PC-9 (cell line): ENCODE results near the gene PUM2. TPM values are rescaled to one million over a fixed set of nuclear protein-coding genes. Genes with fewer than 3 reads are reported as not detected.
A peak's percentile ranks its signal among the peaks of the same experiment; 100 is the strongest.

ENCODE experiments used
- BruUV-seq: library from RNA; stranded (reverse); fragments of 400-500 nt; replicated peaks from 2 replicates; lab custom pipeline; 2021; lab: Mats Ljungman, UMichigan
- CTCF ChIA-PET: fragments of 300-600 bp; sonication (Branson Sonifier 250); formaldehyde crosslinking; loops from one replicate; lab custom pipeline; 2022; ENCODE audit warnings: antibody characterized with exemption; lab: Charles Lee
- POLR2A ChIA-PET: fragments of 300-600 bp; sonication (Branson Sonifier 250); formaldehyde crosslinking; loops from one replicate; lab custom pipeline; 2022; ENCODE audit warnings: antibody characterized with exemption; ENCODE audit not compliant: unreplicated experiment; lab: Charles Lee
- DNase-seq, 2 experiments: peaks; one replicate each; pipeline versions ENCODE4 v3.0.0 to v3.0.0-alpha.2; 2015 to 2022; ENCODE audit warnings: mixed read lengths in 1 of 2
- H2AFZ ChIP-seq: fragments of 200-600 bp; sonication (generic); 2 replicates; pipeline ENCODE4 v1.8.1; 2017; ENCODE audit warnings: antibody characterized with exemption
- H3F3A ChIP-seq: fragments of 200-600 bp; sonication (generic); 2 replicates; pipeline ENCODE4 v1.8.1; 2017; ENCODE audit warnings: antibody characterized with exemption, mild to moderate bottlenecking, low read depth; ENCODE audit not compliant: insufficient read depth
- H3K27ac ChIP-seq: fragments of 200-600 bp; sonication (generic); 2 replicates; pipeline ENCODE4 v1.6.1; 2016; ENCODE audit warnings: mixed run types
- H3K27me3 ChIP-seq: fragments of 200-600 bp; sonication (generic); 2 replicates; pipeline ENCODE4 v1.6.1; 2016; ENCODE audit warnings: low read depth, mixed run types; ENCODE audit not compliant: insufficient read depth
- H3K36me3 ChIP-seq: fragments of 200-600 bp; sonication (generic); 2 replicates; pipeline ENCODE4 v1.6.1; 2016; ENCODE audit warnings: low read depth, mixed run types
- H3K4me1 ChIP-seq: fragments of 200-600 bp; sonication (generic); replicated peaks from 2 replicates; pipeline ENCODE4 v1.6.1; 2016; ENCODE audit warnings: mixed run types; ENCODE audit not compliant: insufficient read depth
- H3K4me2 ChIP-seq: fragments of 200-600 bp; sonication (generic); 2 replicates; pipeline ENCODE4 v1.6.1; 2017; ENCODE audit warnings: mixed run types
- H3K4me3 ChIP-seq: fragments of 200-600 bp; sonication (generic); 2 replicates; pipeline ENCODE4 v1.6.1; 2016; ENCODE audit warnings: mixed run types
- H3K79me2 ChIP-seq: fragments of 200-600 bp; sonication (generic); 2 replicates; pipeline ENCODE4 v1.6.1; 2017; ENCODE audit warnings: low read depth, mixed run types
- H3K9me2 ChIP-seq: fragments of 200-600 bp; sonication (generic); 2 replicates; pipeline ENCODE4 v1.8.1; 2017; ENCODE audit warnings: mild to moderate bottlenecking; ENCODE audit not compliant: insufficient read depth
- H3K9me3 ChIP-seq: fragments of 200-600 bp; sonication (generic); 2 replicates; pipeline ENCODE4 v1.8.1; 2016; ENCODE audit warnings: low read depth; ENCODE audit not compliant: insufficient read depth
- H4K20me1 ChIP-seq: fragments of 200-600 bp; sonication (generic); 2 replicates; pipeline ENCODE4 v1.8.1; 2017; ENCODE audit not compliant: insufficient read depth
- CTCF ChIP-seq: fragments of 200-600 bp; sonication (generic); conservative IDR thresholded peaks from 2 replicates; pipeline ENCODE4 v1.6.1; 2017; ENCODE audit warnings: mixed run types, antibody characterized with exemption, mild to moderate bottlenecking, moderate library complexity
- EZH2 ChIP-seq: fragments of 200-600 bp; sonication (generic); IDR thresholded peaks from 2 replicates; pipeline ENCODE4 v1.8.0; 2017; ENCODE audit warnings: antibody characterized with exemption, low read depth
- intact Hi-C: fragments of 100-400 bp; cut with micrococcal nuclease; formaldehyde crosslinking; loops from one replicate; pipeline ENCODE4 v1.10.0; 2022; ENCODE audit not compliant: unreplicated experiment
- total RNA-seq: library from RNA; stranded (reverse); gene quantifications from 2 replicates; pipeline ENCODE4 v1.2.3, GENCODE V29; 2021

The PUM2 gene
- total RNA-seq, 1 experiment from 2014 or later: 99.3 TPM

DNA sequence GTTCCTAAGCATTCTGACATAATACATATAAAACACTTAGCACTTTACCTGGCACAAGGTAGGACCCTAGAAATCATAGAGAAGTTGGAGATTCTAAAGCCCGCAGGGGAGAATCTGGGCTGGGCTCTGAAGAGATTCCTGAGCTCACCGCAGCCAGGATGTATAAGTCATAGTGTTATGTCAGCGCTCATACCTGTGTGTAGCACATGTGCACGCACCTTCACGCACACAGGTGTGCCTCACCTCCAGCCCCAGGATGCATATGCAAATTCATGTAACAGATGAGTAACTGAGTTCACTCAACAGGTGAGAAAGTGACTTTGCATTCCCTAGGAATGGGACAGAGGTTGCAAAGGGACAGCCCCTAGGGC, 117.8 kb downstream of the PUM2 start:
- DNase-seq: peak; percentile 81 to 100
- peak overlapping the region; percentile 91 for H3K4me2 ChIP-seq

GRCh38 chr2:20231598-20232026, 119.0 kb downstream of the PUM2 start:
- H4K20me1 ChIP-seq: no peaks in the 10 kb centered on the region
- no peaks in the 10 kb centered on the region for H3K27me3 ChIP-seq
- peaks cover 52% of the 10 kb centered on the region for H3F3A ChIP-seq
- no peaks in the 10 kb centered on the region for H3K9me3 ChIP-seq
- H3K4me1 ChIP-seq: peaks cover 61% of the 10 kb centered on the region
- H3K9me2 ChIP-seq: no peaks in the 10 kb centered on the region
- no TSS peak for BruUV-seq
- POLR2A ChIA-PET: interaction anchor here (0.6 to 1.1 kb wide), 11 partner anchors 17 to 444 kb away, joined by 3 to 23 read pairs (median 4); no protein-coding TSS in a partner anchor
- peak overlapping the region; percentile 17; the same call in 1 of the 2 replicates for H3K4me3 ChIP-seq
- H3K4me2 ChIP-seq: peak overlapping the region; percentile 91
- peak overlapping the region; percentile 99 for H3K27ac ChIP-seq
- intact Hi-C loops: loop anchor here (1.0 to 5.0 kb wide), 6 partner anchors 7 to 444 kb away; partner anchors contain the start of gene LAPTM4A
- TF ChIP-seq EZH2 (no peak), CTCF (no peak)
- H2AFZ ChIP-seq: 0 out of 2 replicates have a peak overlapping the region, but pooled peaks have one; percentile 0
- no peaks in the 10 kb centered on the region for H3K79me2 ChIP-seq
- CTCF ChIA-PET: interaction anchor here (0.6 to 2.5 kb wide), 8 partner anchors 10 to 874 kb away, joined by 3 to 11 read pairs (median 9); no protein-coding TSS in a partner anchor
- peak; percentile 96 to 100 for DNase-seq
- no peaks in the 10 kb centered on the region for H3K36me3 ChIP-seq

More for the DNA sequence above, 117.8 kb downstream of the PUM2 start:
- peak overlapping the region; percentile 48; the same call in 1 of the 2 replicates for H3K4me3 ChIP-seq
- peaks cover 58% of the 10 kb centered on the region for H3F3A ChIP-seq
- no peak overlapping the region for H2AFZ ChIP-seq
- peaks cover 66% of the 10 kb centered on the region for H3K4me1 ChIP-seq
- H3K27ac ChIP-seq: peak overlapping the region; percentile 99
- no peaks in the 10 kb centered on the region for H3K27me3 ChIP-seq
- no peaks in the 10 kb centered on the region for H3K9me2 ChIP-seq
- TF ChIP-seq CTCF (no peak), EZH2 (no peak)
- no peaks in the 10 kb centered on the region for H3K9me3 ChIP-seq
- no peaks in the 10 kb centered on the region for H4K20me1 ChIP-seq
- H3K79me2 ChIP-seq: no peaks in the 10 kb centered on the region
- ChIA-PET POLR2A (interaction anchor here (0.5 to 1.1 kb wide), 8 partner anchors 8 to 263 kb away, joined by 3 to 19 read pairs (median 6); partner anchors contain the start of genes LAPTM4A and SDC1), CTCF (interaction anchor here (0.6 to 2.5 kb wide), 10 partner anchors 11 to 1792 kb away, joined by 3 to 11 read pairs (median 5); no protein-coding TSS in a partner anchor)
- no TSS peak for BruUV-seq
- no peaks in the 10 kb centered on the region for H3K36me3 ChIP-seq
- intact Hi-C loops: loop anchor here (1.0 to 5.0 kb wide), 5 partner anchors 9 to 446 kb away; partner anchors contain the start of gene LAPTM4A

DNA sequence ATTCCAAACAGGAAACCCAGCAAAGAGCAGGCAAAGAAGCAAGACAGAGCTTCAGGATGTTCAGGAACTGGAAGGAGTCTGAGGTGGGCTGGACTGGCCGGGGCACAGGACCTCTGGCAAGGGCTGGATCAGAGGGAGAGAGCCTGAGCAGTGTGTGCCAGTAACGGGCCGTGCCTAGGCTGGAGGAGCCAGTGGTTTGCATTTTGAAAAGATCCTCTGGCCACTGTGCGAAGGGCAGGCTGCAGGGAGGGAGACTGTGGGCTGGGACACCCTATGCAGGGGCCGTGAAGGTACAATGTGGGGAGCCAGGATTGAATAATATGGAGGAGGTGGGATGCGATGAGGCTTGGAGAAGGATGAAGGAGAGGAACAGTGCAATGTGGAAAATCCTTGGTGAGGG, 119.5 kb downstream of the PUM2 start:
- Histone ChIP-seq H3K4me2 (peak overlapping the region; percentile 67), H3K27me3 (no peaks in the 10 kb centered on the region), H3K27ac (peak overlapping the region; percentile 99), H3K4me3 (peak overlapping the region; percentile 17; the same call in 1 of the 2 replicates), H3K36me3 (no peaks in the 10 kb centered on the region), H2AFZ (0 out of 2 replicates have a peak overlapping the region, but pooled peaks have one; percentile 0), H3F3A (peaks cover 55% of the 10 kb centered on the region), H3K79me2 (no peaks in the 10 kb centered on the region), H3K9me2 (no peaks in the 10 kb centered on the region), H3K4me1 (peaks cover 57% of the 10 kb centered on the region), H4K20me1 (no peaks in the 10 kb centered on the region), H3K9me3 (no peaks in the 10 kb centered on the region)
- CTCF ChIA-PET: interaction anchor here (0.6 to 2.5 kb wide), 6 partner anchors 11 to 873 kb away, joined by 3 to 11 read pairs (median 10); no protein-coding TSS in a partner anchor
- POLR2A ChIA-PET: interaction anchor here (0.6 to 1.1 kb wide), 5 partner anchors 17 to 353 kb away, joined by 3 to 15 read pairs (median 4); no protein-coding TSS in a partner anchor
- intact Hi-C loops: loop anchor here (2.0 to 5.0 kb wide), 3 partner anchors 46 to 444 kb away; partner anchors contain the start of gene LAPTM4A
- TSS peak; percentile 67 for BruUV-seq
- DNase-seq: no peak
- no peak for TF ChIP-seq CTCF
- no peak for TF ChIP-seq EZH2
